ENCODE measurements around the gene PRKCE.

PRKCE gene

GRCh38 chr2:45670646-45671045 lies 19.2 kb downstream of the PRKCE start:
- in situ Hi-C loops (cut with MboI; ENCODE audit: low sequenced_read_pairs, unreplicated experiment) = no loop called here
- no peak for TF ChIP-seq CTCF (IDR thresholded peaks at IDR 0.05; ENCODE audit: borderline replicate concordance, control extremely low read depth, extremely low read depth, insufficient read depth, missing control alignments)
- DNase-seq (ENCODE audit: low spot score) = no peak

- no peak for TF ChIP-seq CTCF (IDR thresholded peaks at IDR 0.05; ENCODE audit: borderline replicate concordance, control extremely low read depth, extremely low read depth, insufficient read depth, missing control alignments)
- no peak for DNase-seq (ENCODE audit: low spot score)
- in situ Hi-C loops (cut with MboI; ENCODE audit: low sequenced_read_pairs, unreplicated experiment) = no loop called here
These were observed 20.7 kb downstream of the PRKCE start for GRCh38 chr2:45672138-45672537.

GRCh38 chr2:45674035-45674816 lies 22.8 kb downstream of the PRKCE start:
- no peak for TF ChIP-seq CTCF (IDR thresholded peaks at IDR 0.05; ENCODE audit: borderline replicate concordance, control extremely low read depth, extremely low read depth, insufficient read depth, missing control alignments)
- in situ Hi-C loops (cut with MboI; ENCODE audit: low sequenced_read_pairs, unreplicated experiment) = no loop called here
- DNase-seq (ENCODE audit: low spot score) = no peak

GRCh38 chr2:45675263-45675812 lies 23.9 kb downstream of the PRKCE start:
- in situ Hi-C loops (cut with MboI; ENCODE audit: low sequenced_read_pairs, unreplicated experiment) = no loop called here
- no peak for TF ChIP-seq CTCF (IDR thresholded peaks at IDR 0.05; ENCODE audit: borderline replicate concordance, control extremely low read depth, extremely low read depth, insufficient read depth, missing control alignments)
- DNase-seq (ENCODE audit: low spot score) = no peak

GRCh38 chr2:45676088-45676487 lies 24.6 kb downstream of the PRKCE start:
- in situ Hi-C loops (cut with MboI; ENCODE audit: low sequenced_read_pairs, unreplicated experiment) = no loop called here
- no peak for TF ChIP-seq CTCF (IDR thresholded peaks at IDR 0.05; ENCODE audit: borderline replicate concordance, control extremely low read depth, extremely low read depth, insufficient read depth, missing control alignments)
- DNase-seq (ENCODE audit: low spot score) = no peak

- no peak for TF ChIP-seq CTCF (IDR thresholded peaks at IDR 0.05; ENCODE audit: borderline replicate concordance, control extremely low read depth, extremely low read depth, insufficient read depth, missing control alignments)
- in situ Hi-C loops (cut with MboI; ENCODE audit: low sequenced_read_pairs, unreplicated experiment) = no loop called here
- DNase-seq (ENCODE audit: low spot score) = no peak
These were observed 27.4 kb downstream of the PRKCE start for GRCh38 chr2:45678791-45679348.
